Fibroblast of upper back skin (primary cell): ENCODE measurements around the gene CCDC124.
A peak's percentile ranks its signal among the peaks of the same experiment; 100 is the strongest.

ENCODE experiments used
- DNase-seq: peaks from one replicate; pipeline ENCODE4 v3.0.0-alpha.2; 2013

Gene CCDC124

DNA sequence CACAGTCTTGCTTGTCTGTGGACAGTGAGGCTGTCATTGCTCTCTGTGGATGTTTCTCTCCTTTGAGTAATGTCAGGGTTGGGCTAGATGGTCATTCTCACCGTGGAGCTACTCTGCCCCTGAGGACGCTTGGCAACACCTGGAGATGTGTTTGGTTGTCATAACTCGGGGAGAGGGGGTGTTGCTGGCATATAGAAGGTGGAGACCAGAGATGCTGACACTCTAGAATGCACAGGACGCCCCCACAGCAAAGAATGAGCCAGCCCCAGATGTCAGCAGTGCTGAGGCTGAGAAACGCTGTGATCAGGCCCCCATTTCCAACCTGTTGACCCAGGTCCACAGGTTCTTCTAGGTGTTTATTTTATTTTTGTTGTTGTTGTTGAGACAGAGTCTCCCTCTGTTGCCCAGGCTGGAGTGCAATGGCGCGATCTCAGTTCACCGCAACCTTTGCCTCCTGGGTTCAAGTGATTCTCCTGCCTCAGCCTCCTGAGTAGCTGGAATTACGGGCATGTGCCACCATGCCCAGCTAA, 4.6 kb downstream of the CCDC124 start:
- DNase-seq = no peak

- DNase-seq = peak; percentile 84
These were observed 5.5 kb downstream of the CCDC124 start for GRCh38 chr19:17938092-17938845.

DNA sequence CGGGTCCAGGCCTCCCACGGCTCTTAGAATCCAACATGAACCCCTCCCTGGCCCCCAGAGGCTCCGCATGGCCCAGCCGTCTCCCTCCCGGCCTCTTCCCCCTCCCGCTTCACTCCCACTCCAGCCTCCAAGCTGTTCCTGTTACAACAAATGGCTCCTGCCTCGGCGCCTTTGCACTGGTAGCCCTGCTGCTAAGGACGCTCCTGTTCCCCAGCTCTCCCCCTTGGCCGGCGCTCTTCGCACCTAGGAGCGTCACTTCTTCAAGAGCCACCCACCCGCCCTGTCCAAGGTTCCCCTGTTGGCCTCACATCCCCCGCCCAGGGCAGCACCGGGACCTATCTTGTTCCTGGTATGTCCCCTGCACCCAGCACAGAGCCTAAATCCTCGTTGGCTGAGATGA, 9.4 kb downstream of the CCDC124 start:
- DNase-seq = no peak

DNA sequence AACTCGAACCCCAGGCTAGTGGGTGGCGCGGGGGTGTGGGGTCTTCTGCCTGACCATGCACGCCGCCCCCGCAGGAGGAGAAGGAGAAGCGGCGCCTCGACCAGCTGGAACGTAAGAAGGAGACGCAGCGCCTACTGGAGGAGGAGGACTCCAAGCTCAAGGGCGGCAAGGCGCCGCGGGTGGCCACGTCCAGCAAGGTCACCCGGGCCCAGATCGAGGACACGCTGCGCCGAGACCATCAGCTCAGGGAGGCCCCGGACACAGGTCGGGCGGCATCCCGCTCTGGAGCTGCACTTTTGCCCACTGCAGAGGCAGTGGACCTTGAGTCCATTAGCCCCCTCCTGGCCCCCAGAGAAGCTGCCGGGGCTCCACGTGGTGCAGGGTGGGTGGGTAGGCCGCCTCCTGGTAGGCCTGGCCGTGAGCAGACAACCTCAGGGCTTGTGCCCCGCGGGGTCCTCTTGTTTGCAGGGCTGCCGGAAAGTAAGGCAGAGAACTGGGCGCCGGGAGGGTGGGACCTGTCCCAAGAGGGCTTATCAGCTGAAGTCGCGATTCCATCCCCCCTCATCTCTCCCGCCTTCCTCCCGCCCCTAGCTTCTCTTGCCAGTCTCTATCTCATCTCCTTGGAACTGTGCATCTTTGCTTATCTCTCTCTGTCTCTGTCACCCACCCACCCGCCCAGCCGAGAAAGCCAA, 9.9 kb downstream of the CCDC124 start:
- DNase-seq = no peak

GRCh38 chr19:17943274-17944221, 10.7 kb downstream of the CCDC124 start:
- DNase-seq = no peak

GRCh38 chr19:17944301-17944700, 11.5 kb downstream of the CCDC124 start:
- DNase-seq = peak; percentile 76

GRCh38 chr19:17946965-17947784, 14.4 kb downstream of the CCDC124 start:
- no peak for DNase-seq

DNA sequence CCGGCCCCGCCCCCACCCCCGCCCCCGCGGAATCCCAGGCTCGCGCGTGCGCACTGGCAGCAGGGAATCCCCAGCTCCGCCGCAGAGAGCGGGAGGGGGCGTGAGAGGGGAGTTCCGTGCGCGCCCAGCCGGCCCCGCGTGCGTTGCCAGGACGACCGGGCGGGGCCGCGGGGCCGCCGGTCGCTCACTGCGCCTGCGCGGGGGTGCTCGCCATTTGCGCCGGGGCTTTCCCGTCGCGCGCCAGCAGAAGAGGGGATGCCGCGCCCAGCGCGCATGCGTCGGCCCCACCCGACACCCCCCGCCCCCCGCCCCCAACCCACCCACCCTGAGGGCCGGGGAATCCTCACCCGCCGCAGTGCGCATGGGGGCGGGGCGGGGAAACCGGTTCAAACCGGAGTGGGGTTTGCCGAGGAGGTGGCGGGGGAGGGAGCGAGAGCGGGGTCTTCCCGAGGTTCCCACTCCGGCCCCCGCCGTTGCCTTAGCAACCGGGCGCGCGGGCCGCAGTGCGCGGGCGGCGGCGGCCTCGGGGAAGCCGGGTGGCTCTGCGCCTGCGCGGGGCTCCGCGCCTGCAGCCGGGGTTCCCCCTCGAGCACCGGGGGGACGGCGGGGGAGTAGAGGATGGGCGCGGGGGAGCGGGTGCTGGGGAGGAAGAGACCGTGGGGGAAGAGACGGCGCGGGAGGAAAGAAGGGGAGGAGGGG, 15.1 kb downstream of the CCDC124 start:
- DNase-seq = peak; percentile 93

GRCh38 chr19:17948514-17948900, 15.7 kb downstream of the CCDC124 start:
- DNase-seq = no peak

DNA sequence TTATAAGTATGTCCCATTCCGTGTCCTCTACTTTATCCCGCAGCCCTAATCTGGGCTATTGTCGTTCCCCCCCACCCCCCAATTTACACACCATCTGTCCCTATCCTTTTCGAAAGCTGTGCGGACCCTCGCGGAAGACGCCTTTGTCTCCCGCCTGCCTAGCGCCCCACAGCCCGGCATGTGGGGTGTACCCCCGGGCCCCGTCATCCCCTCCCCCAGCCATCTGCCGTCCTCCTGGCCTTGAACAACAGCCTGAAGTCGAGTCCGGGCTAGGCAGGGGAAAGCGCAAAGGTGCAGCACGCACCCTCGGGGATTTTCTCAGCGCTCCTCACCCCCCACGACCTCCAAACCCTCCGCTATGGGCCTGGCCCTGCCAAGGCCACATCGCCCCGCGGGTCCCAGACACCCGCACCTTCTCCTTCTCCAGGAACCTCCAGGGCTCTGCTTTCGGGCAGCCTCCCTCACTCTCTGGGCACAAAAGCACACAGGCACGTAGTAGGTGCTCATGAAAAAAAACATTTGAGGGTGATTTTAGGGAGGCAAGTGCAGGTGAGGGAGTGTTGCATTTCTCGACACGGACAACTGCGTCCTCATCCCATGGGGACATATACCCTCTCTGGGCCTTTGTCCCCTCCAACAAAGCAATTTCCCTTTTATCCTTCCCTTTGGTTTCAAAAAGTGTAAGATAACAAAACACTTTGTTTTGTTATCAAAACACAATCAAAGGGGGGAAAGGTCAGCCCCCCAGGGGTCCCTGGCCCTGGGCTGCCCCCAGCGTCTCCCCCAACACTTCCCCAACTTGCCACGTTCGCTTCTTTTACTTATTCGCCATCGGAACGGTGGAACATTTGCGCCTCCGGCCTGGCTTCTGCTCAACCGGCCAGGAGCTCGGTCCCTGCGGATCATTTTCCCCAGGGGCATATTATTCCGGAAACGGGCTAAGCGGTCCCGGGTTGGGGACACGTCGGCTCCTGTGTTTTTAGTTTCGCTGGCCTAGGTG, 16.4 kb downstream of the CCDC124 start:
- no peak for DNase-seq

DNA sequence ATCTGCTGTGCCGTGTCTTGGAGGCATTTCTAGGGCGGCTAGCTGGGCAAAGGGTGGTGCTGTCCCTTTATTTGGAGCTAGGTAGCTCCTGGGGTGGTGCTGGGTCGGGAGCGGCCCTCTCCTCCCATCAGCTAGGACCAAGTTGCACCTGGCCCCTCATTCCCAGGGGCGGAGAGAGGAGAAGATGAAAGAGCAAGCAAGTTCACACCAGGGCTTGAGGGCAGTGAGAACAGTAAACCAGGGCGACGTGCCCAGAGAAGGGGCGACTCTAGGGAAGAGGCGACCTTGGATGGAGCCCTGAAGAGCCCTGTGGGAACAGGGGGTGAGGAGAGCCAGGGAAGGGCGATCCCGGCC, 17.1 kb downstream of the CCDC124 start:
- no peak for DNase-seq

DNA sequence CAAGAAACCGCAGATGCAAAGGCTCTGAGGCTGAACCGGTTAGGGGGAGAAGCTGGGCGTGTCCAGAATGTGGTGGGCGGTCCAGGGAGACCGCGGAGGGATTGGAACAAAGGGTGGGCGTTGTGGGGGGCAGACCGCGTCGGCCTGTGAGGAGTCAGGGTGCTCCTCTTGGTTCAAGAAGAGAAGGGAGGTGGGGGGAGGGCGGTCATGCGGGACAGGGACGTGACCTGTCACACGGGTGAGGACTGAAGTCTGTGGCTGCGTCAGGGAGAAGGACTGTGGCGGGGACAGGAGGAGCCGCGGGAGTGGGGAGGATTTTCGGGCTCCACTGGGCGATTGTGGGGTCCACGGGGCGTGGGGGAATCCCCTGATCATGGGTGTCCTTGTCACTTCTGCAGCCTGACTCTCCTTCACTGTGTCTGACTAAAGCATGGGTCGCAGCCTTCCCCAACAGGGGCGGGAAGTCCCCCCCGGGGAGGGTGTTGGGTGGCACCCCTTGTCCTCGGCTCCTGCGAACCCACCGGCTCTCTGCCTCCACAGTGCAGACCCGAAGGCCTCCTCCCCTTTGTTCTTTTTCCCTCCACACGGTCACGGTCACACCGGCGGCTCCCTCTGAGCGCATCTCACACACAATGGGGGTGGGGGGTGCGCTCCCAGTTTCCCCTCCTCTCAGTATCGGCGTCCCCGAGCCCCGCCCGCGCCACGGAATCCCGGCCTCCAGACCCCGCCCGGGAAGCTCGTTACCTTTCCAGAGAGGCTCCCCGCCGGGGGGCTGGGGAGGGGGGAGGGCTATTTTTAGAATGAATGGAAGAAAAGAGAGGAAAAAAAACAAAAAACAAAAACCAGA, 17.7 kb downstream of the CCDC124 start:
- no peak for DNase-seq

DNA sequence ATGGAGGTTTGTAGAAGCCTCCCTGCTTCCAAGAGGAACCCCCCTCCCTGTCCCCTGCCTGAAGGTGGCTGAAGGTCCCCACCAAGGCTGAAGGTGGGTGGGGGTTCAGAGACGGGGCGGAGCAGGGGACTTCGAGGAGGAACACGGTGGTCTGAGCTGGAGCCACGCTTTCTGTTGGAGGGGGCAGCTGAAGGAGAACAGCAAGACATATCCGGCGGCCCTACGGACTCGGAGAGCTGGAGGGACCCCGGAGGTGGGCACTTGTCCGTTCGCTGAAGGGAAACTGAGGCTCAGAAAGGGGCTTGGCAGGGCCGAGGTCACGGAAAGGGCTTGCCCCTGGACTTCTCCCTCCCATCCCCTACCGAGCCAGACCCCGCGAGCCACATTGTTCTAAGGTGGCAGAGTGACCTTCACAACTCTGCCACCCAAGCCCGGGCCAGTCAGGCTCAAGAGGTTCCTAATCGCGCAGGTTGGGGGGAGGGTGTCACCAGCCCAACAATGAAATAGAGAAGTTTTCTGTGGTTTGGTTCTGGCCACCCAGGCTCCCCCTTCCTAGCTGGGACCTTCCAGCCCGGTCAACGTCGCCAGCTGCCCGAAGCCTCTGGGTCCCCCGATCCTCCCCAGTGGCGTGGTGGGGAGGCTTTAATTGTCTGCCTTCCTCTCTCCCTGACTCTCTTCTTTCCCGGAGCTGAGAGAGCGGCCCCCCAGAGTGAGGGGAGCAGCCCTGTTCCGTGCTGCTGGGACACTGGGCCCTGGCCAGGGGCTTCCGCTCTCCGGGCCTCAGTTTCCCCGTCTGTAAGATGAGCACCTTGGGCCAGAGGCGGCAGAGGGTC, 18.6 kb downstream of the CCDC124 start:
- DNase-seq = no peak

DNA sequence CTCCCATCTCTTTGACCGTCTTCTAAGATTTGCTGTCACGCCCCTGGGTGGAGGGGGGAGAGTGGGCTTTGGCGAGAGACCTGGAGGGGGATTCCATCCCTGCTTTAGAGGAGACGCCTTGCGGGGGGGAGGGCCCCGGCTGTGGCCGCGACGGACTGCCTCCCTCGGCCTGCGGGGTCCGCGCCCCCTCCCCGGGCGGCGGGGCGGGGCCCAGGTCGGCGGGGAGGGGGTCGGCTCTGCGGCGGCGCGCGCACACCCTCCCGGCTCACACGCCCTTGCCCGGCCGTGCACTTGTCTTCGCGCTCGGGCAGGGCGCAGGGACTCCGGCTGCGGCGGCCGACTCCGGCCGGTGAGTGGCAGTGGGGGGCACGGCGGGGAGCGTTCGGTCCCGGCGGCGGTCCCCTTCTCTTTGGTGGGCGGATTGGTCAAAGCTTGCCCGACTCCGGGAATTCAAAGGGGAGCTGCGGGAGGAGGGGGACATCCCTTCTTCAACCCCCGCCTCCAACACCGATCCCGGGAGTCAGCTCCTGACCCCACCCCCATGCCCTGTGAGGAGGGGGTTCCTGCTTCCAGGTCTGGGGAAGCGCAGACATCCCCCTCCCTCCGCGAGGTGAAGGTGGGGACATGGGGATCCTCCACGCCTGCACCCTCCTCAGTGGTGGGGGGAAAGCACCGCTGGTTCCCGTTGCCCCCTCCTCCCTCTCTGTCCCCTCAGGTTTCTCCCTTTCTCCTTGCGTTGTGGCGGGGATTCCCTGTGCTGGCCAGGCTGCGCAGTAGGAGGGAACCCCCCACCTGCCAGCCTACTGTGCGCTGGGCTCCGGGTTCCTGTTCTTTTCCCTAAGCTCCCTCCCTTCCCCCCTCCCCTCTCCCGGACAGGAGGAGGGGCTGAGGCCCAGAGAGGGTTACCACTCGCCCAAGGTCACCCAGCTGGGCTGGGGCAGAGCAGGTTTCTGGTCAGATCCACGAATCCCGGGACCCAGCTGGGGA, 19.5 kb downstream of the CCDC124 start:
- DNase-seq = no peak

DNA sequence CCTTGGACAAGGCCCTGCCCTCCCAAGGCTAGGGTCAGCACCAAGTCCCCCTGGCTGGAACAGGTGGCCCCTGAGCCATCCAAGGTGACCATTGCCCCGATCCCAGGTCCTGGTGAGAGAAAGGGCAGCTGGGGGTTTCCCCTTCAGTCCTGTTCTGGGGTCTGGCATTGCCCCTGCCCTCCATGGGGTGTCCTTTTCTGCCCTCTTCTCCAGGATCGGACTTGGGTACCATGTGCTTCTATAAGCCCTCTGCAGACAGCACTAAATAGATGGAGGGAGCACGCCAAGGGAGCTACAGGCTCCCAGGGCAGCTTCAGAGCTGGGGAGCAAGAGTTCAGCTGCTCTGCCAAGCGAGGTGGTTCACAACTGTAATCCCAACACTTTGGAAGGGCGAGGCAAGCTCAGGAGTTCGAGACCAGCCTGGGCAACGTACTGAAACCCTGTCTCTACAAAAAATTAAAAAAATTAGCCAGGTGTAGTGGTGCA, 20.5 kb downstream of the CCDC124 start:
- DNase-seq = no peak

DNA sequence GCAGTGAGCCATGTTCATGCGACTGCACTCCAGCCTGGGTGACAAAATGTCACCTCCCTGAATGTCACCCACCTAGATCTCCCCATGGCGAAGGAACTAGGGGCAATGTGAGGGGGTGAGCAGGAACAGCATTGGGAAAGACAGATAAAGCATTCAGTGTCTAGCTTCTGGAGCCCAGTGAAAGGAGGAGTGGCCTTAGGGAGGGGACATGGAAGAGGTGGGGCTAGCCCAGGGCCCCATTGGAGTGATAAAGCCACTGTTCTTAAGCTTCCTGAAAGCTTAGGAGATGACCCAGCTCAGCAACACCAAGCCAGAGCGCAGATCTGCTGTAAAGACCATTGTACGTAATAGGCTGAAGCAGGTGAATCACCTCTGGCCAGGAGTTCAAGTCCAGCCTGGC, 21.1 kb downstream of the CCDC124 start:
- DNase-seq = no peak

GRCh38 chr19:17954401-17954800, 21.6 kb downstream of the CCDC124 start:
- DNase-seq = no peak
